SU-DHL-6 (cell line): Measurements from ENCODE around the gene ADAT1.

Source experiments
- H2AFZ ChIP-seq: fragments of 200-600 bp; sonication (generic); 2 replicates; pipeline ENCODE4 v1.6.1; 2014; ENCODE audit warnings: low read depth, mild to moderate bottlenecking, moderate library complexity, mixed read lengths, antibody characterized with exemption, low read length; ENCODE audit not compliant: severe bottlenecking
- H3F3A ChIP-seq: fragments of 200-600 bp; shearing (Covaris generic); 2 replicates; pipeline ENCODE4 v1.6.0; 2016; ENCODE audit warnings: antibody characterized with exemption, mild to moderate bottlenecking; ENCODE audit not compliant: insufficient read depth
- H3K27ac ChIP-seq: fragments of 200-600 bp; sonication (generic); 2 replicates; pipeline ENCODE4 v1.5.1; 2016; ENCODE audit warnings: low read depth, mild to moderate bottlenecking, low read length, moderate library complexity, mixed read lengths
- H3K27me3 ChIP-seq: fragments of 200-600 bp; sonication (generic), shearing (Covaris generic); 2 replicates; pipeline ENCODE4 v1.6.0; 2014; ENCODE audit warnings: mild to moderate bottlenecking, low read length
- H3K36me3 ChIP-seq: fragments of 200-600 bp; sonication (generic); 2 replicates; pipeline ENCODE4 v1.6.1; 2014; ENCODE audit warnings: mild to moderate bottlenecking, low read length, mixed read lengths
- H3K4me2 ChIP-seq: fragments of 300-600, 200-600 bp; shearing (Covaris generic), sonication (generic); 2 replicates; pipeline ENCODE4 v1.6.0; 2014; ENCODE audit warnings: low read length, low read depth, mild to moderate bottlenecking; ENCODE audit not compliant: poor library complexity, severe bottlenecking
- H3K4me3 ChIP-seq: fragments of 200-600 bp; sonication (generic); 2 replicates; pipeline ENCODE4 v1.5.1; 2014; ENCODE audit warnings: antibody characterized with exemption, low read length, mild to moderate bottlenecking, mixed read lengths; ENCODE audit not compliant: insufficient read depth, poor library complexity, severe bottlenecking
- H3K79me2 ChIP-seq: fragments of 200-600 bp; sonication (generic); 2 replicates; pipeline ENCODE4 v1.6.1; 2014; ENCODE audit warnings: mild to moderate bottlenecking, low read length, moderate library complexity; ENCODE audit not compliant: insufficient read depth
- H3K9ac ChIP-seq: fragments of 200-600 bp; sonication (generic); 2 replicates; pipeline ENCODE4 v1.7.0; 2014; ENCODE audit warnings: mild to moderate bottlenecking, low read length
- H3K9me2 ChIP-seq: fragments of 200-600 bp; sonication (generic); replicated peaks from 2 replicates; pipeline ENCODE4 v1.6.1; 2014; ENCODE audit warnings: low read length; ENCODE audit not compliant: insufficient read depth
- H3K9me3 ChIP-seq: fragments of 200-600 bp; sonication (generic); 2 replicates; pipeline ENCODE4 v1.6.1; 2014; ENCODE audit warnings: low read length, mixed read lengths; ENCODE audit not compliant: insufficient read depth
- H4K20me1 ChIP-seq: fragments of 200-600 bp; sonication (generic); 2 replicates; pipeline ENCODE4 v1.6.1; 2014; ENCODE audit warnings: low read depth, mild to moderate bottlenecking, antibody characterized with exemption, low read length, moderate library complexity, mixed read lengths
- EZH2phosphoT487 ChIP-seq: fragments of 200-600 bp; sonication (generic), shearing (Covaris generic); conservative IDR thresholded peaks from 2 replicates; pipeline ENCODE4 v1.6.1; 2018; ENCODE audit warnings: mild to moderate bottlenecking, antibody characterized with exemption, low read length, moderate library complexity, mixed read lengths
- TF ChIP-seq, protein P1 (sequence below): fragments of 200-600 bp; sonication (generic); IDR thresholded peaks from one replicate; pipeline ENCODE4 v1.5.1; 2017; ENCODE audit warnings: antibody characterized with exemption, mild to moderate bottlenecking, low read length, moderate library complexity; ENCODE audit not compliant: insufficient read depth, poor library complexity, severe bottlenecking

ADAT1 gene, protein sequence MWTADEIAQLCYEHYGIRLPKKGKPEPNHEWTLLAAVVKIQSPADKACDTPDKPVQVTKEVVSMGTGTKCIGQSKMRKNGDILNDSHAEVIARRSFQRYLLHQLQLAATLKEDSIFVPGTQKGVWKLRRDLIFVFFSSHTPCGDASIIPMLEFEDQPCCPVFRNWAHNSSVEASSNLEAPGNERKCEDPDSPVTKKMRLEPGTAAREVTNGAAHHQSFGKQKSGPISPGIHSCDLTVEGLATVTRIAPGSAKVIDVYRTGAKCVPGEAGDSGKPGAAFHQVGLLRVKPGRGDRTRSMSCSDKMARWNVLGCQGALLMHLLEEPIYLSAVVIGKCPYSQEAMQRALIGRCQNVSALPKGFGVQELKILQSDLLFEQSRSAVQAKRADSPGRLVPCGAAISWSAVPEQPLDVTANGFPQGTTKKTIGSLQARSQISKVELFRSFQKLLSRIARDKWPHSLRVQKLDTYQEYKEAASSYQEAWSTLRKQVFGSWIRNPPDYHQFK

DNA sequence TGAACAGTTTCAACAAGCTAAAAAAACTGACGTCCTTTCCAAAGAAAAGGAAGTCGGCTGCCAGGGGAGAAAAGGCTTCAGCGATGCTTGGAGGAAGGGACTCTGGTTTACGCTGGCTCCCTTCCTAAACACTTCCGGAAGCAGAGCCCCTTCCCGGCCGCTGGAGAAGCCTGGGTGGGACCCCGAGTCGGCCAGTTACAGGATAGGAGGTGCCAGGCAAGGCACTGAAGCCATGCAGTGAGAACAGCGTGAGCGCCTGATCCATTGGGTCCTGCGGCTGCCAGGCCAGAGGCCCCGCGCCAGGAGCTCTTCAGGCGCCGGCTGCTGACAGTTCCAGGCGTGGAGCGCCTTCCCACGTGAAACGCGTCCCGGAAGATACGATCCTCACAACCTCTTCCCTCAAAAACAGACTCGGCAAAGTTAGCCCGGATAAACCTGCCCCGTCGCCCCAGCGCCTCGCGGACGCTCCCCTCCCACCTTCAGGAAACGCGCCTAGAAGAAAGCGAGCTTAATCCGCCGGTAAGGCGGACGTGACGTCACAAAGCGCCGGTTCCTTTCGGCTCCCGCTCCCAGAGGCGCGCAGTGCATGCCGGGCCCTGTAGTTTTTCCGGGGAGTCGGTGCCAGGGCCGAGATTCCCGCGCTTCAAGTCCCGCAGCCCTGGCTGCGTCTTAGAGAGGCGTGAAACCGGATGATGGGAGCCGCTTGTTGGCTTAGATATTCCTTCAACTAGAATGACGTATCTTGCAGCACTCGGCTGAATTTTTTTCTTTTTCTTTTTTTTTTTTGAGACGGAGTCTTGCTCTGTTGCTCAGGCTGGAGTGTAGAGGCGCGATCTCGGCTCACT is at the start of gene ADAT1:
ADAT1 (minus strand) TSS at position 521 of the 845 bp plus-strand sequence. CDS start 2,482 bp downstream, outside the sequence.
- Histone ChIP-seq H3K4me2 (peak within 1 kb of the TSS; percentile 93), H3F3A (peaks cover 37% of the 10 kb centered on the region), H4K20me1 (no peaks in the 10 kb centered on the region), H3K9me3 (no peaks in the 10 kb centered on the region), H3K9me2 (no peaks in the 10 kb centered on the region), H2AFZ (peak within 1 kb of the TSS; percentile 87), H3K27ac (peak within 1 kb of the TSS; percentile 65), H3K36me3 (peaks cover 5% of the 10 kb centered on the region), H3K9ac (peak within 1 kb of the TSS; percentile 80), H3K79me2 (peaks cover 13% of the 10 kb centered on the region), H3K27me3 (no peaks in the 10 kb centered on the region), H3K4me3 (peak within 1 kb of the TSS; percentile 62)
- TF ChIP-seq, protein P1, sequence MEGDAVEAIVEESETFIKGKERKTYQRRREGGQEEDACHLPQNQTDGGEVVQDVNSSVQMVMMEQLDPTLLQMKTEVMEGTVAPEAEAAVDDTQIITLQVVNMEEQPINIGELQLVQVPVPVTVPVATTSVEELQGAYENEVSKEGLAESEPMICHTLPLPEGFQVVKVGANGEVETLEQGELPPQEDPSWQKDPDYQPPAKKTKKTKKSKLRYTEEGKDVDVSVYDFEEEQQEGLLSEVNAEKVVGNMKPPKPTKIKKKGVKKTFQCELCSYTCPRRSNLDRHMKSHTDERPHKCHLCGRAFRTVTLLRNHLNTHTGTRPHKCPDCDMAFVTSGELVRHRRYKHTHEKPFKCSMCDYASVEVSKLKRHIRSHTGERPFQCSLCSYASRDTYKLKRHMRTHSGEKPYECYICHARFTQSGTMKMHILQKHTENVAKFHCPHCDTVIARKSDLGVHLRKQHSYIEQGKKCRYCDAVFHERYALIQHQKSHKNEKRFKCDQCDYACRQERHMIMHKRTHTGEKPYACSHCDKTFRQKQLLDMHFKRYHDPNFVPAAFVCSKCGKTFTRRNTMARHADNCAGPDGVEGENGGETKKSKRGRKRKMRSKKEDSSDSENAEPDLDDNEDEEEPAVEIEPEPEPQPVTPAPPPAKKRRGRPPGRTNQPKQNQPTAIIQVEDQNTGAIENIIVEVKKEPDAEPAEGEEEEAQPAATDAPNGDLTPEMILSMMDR, result no peak
- TF ChIP-seq EZH2phosphoT487, result no peak

DNA sequence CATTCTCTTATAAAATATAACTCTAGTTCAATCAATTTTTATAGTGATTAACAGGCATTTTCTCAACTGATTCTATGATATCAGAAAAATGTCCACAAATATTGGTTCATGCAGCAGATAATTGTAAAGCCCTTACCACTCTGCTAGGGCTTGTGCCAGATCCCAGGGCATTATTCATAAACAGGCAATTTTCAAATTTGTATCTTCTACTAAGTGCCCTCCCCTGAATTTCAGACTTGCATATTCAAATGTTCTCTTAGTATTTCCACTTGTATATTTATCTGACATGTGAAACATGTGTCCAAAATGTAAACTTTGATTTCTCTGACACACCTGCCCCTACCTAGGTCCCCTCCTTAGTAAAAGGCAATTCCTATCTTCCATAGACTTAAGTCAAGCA is 44.4 kb upstream of the ADAT1 start:
- H3K79me2 ChIP-seq, result no peaks in the 10 kb centered on the region
- no peaks in the 10 kb centered on the region for H3K9me3 ChIP-seq
- H3K4me3 ChIP-seq, result no peak overlapping the region
- peaks cover 3% of the 10 kb centered on the region; the same call in 1 of the 2 replicates for H3F3A ChIP-seq
- H2AFZ ChIP-seq, result no peak overlapping the region
- H3K9ac ChIP-seq, result no peak overlapping the region
- H3K4me2 ChIP-seq, result no peak overlapping the region
- no peaks in the 10 kb centered on the region for H3K27me3 ChIP-seq
- H3K27ac ChIP-seq, result no peak overlapping the region
- no peaks in the 10 kb centered on the region for H4K20me1 ChIP-seq
- H3K36me3 ChIP-seq, result no peaks in the 10 kb centered on the region
- no peaks in the 10 kb centered on the region for H3K9me2 ChIP-seq
- TF ChIP-seq, protein P1, result no peak
- no peak for TF ChIP-seq EZH2phosphoT487

DNA sequence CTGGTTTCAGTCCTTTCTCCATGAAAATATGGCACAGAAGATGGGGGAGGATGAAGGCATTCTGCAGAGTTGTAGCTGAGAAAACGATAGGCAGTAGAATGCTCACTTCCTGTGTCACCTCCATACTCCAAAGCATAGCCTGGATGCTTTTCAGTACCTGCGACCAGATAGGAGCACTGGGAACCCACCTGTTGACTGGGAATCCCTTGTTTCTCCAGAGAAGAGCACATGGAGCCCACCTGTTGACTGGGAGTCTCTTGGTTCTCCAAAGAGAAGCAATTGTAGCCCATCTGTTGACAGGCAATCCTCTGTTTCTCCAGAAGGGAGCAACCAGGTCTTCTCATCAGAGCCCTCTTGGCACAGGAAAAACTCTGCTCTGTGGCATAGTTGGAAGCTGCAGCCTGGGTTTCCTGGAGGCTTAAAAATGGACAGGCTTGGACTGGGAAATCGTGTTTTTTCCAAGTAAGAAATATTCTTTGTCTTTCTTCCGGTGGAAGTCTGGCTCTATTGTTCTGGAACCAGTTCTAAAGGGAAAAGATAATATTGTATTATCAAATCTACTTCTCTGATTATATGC is 37.7 kb upstream of the ADAT1 start:
- H3K4me3 ChIP-seq, result no peak overlapping the region
- H4K20me1 ChIP-seq, result no peaks in the 10 kb centered on the region; the same call in 1 of the 2 replicates
- no peaks in the 10 kb centered on the region for H3K9me2 ChIP-seq
- H3K9me3 ChIP-seq, result no peaks in the 10 kb centered on the region
- TF ChIP-seq EZH2phosphoT487, result no peak
- TF ChIP-seq, protein P1, result no peak
- no peak overlapping the region for H3K27ac ChIP-seq
- no peak overlapping the region for H2AFZ ChIP-seq
- no peaks in the 10 kb centered on the region for H3K27me3 ChIP-seq
- H3F3A ChIP-seq, result no peaks in the 10 kb centered on the region
- H3K9ac ChIP-seq, result no peak overlapping the region
- H3K36me3 ChIP-seq, result peaks cover 16% of the 10 kb centered on the region
- no peak overlapping the region for H3K4me2 ChIP-seq
- no peaks in the 10 kb centered on the region for H3K79me2 ChIP-seq
